ENCODE measurements around the gene GPC3. TPM values are rescaled to one million over a fixed set of nuclear protein-coding genes. Genes with fewer than 3 reads are reported as not detected.

Gene GPC3
- total RNA-seq, 4 donors from 2014 or later: 8.4 to 28.2 (median 20.4) TPM

- TF ChIP-seq, protein P1, sequence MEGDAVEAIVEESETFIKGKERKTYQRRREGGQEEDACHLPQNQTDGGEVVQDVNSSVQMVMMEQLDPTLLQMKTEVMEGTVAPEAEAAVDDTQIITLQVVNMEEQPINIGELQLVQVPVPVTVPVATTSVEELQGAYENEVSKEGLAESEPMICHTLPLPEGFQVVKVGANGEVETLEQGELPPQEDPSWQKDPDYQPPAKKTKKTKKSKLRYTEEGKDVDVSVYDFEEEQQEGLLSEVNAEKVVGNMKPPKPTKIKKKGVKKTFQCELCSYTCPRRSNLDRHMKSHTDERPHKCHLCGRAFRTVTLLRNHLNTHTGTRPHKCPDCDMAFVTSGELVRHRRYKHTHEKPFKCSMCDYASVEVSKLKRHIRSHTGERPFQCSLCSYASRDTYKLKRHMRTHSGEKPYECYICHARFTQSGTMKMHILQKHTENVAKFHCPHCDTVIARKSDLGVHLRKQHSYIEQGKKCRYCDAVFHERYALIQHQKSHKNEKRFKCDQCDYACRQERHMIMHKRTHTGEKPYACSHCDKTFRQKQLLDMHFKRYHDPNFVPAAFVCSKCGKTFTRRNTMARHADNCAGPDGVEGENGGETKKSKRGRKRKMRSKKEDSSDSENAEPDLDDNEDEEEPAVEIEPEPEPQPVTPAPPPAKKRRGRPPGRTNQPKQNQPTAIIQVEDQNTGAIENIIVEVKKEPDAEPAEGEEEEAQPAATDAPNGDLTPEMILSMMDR (IDR thresholded peaks at IDR 0.05): no peak
- TF ChIP-seq POLR2A (IDR thresholded peaks at IDR 0.05): no peak
- Histone ChIP-seq H3K4me1 (no peaks in the 10 kb centered on the region), H3K27me3 (peaks cover 9% of the 10 kb centered on the region), H3K27ac (no peak overlapping the region), H3K36me3 (no peaks in the 10 kb centered on the region), H3K9me3 (no peaks in the 10 kb centered on the region), H3K4me3 (replicated peaks in 1 of 3) (no peak overlapping the region)
- 46 to 82% methylated on average over 3 of the region's 3 CpGs for WGBS, 2 donors
- DNase-seq: no peak
- intact Hi-C loops (cut with DNase I): no loop called here
Measured at GRCh38 chrX:133685822-133686221, 299.6 kb downstream of the GPC3 start.

DNA sequence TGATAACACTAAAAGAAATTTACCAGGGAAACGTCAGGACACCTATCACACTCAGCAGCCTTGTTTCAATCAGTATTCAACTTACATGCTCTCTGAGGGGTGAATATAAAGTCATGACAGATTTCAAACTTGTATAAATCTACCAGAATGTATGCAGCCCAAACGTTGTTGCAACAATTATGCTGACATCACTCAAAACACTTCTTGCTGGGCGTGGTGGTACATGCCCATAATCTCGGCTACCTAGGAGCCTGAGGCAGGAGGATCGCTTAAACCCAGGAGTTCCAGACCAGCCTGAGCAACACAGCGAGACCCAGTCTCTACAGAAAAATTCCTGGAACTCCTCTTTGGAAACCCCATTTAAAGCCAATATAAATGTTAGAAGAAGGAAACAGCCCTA, 303.5 kb downstream of the GPC3 start:
- TF ChIP-seq POLR2A (IDR thresholded peaks at IDR 0.05): no peak
- TF ChIP-seq, protein P1 (IDR thresholded peaks at IDR 0.05): no peak
- H3K4me1 ChIP-seq: no peaks in the 10 kb centered on the region
- H3K27me3 ChIP-seq: peaks cover 11% of the 10 kb centered on the region
- intact Hi-C loops (cut with DNase I): no loop called here
- no peaks in the 10 kb centered on the region for H3K9me3 ChIP-seq
- WGBS, 2 donors: 80 to 89% methylated on average over 6 of the region's 6 CpGs
- no peak overlapping the region for H3K27ac ChIP-seq
- H3K36me3 ChIP-seq: no peaks in the 10 kb centered on the region
- no peak overlapping the region for H3K4me3 ChIP-seq (replicated peaks in 1 of 3)
- DNase-seq: no peak

- DNase-seq: no peak
- H3K9me3 ChIP-seq: no peaks in the 10 kb centered on the region
- no peaks in the 10 kb centered on the region for H3K36me3 ChIP-seq
- H3K4me3 ChIP-seq (replicated peaks in 1 of 3): no peak overlapping the region
- peaks cover 11% of the 10 kb centered on the region for H3K27me3 ChIP-seq
- no peak overlapping the region for H3K27ac ChIP-seq
- TF ChIP-seq, protein P1 (IDR thresholded peaks at IDR 0.05): no peak
- TF ChIP-seq POLR2A (IDR thresholded peaks at IDR 0.05): no peak
- WGBS, 2 donors: 51 to 79% methylated on average over 3 of the region's 3 CpGs
- intact Hi-C loops (cut with DNase I): no loop called here
- H3K4me1 ChIP-seq: no peaks in the 10 kb centered on the region
Measured at GRCh38 chrX:133681421-133681820, 304.0 kb downstream of the GPC3 start.

GRCh38 chrX:133677123-133678063, 308.0 kb downstream of the GPC3 start:
- Histone ChIP-seq H3K27ac (no peak overlapping the region), H3K4me1 (no peaks in the 10 kb centered on the region), H3K4me3 (replicated peaks in 1 of 3) (no peak overlapping the region), H3K9me3 (no peaks in the 10 kb centered on the region), H3K27me3 (peaks cover 4% of the 10 kb centered on the region), H3K36me3 (no peaks in the 10 kb centered on the region)
- no peak for DNase-seq
- TF ChIP-seq POLR2A (IDR thresholded peaks at IDR 0.05): no peak
- TF ChIP-seq, protein P1 (IDR thresholded peaks at IDR 0.05): no peak
- intact Hi-C loops (cut with DNase I): loop anchor here (10.0 kb wide), 1 partner anchor 343 kb away; no protein-coding TSS in a partner anchor
- 69 to 77% methylated on average over 6 of the region's 6 CpGs for WGBS, 2 donors

All from thyroid gland (tissue), 4 donors.